H9 (cell line): ENCODE measurements around the gene WASF3. TPM values are rescaled to one million over a fixed set of nuclear protein-coding genes. Genes with fewer than 3 reads are reported as not detected.

Experiments used
- DNase-seq: peaks from one replicate; pipeline ENCODE4 v3.0.0-alpha.2; 2017
- H2AFZ ChIP-seq: one replicate; pipeline ENCODE4 v1.6.1; 2013; ENCODE audit warnings: mild to moderate bottlenecking, low read length, control low read depth, moderate library complexity
- H2AK5ac ChIP-seq: 2 replicates; pipeline ENCODE4 v1.6.1; 2013; ENCODE audit warnings: low read length, control low read depth, mixed read lengths; ENCODE audit not compliant: insufficient read length
- H2BK120ac ChIP-seq: one replicate; pipeline ENCODE4 v1.6.1; 2013; ENCODE audit warnings: low read depth, mild to moderate bottlenecking, low read length, control low read depth, inconsistent platforms; ENCODE audit not compliant: poor library complexity, severe bottlenecking
- H2BK12ac ChIP-seq: 2 replicates; pipeline ENCODE4 v1.6.1; 2013; ENCODE audit warnings: low read length, control low read depth, mixed read lengths, low read depth; ENCODE audit not compliant: insufficient read length
- H2BK15ac ChIP-seq: 2 replicates; pipeline ENCODE4 v1.6.1; 2013; ENCODE audit warnings: low read depth, low read length, control low read depth
- H2BK20ac ChIP-seq: one replicate; pipeline ENCODE4 v1.6.1; 2013; ENCODE audit warnings: low read depth, mild to moderate bottlenecking, low read length, control low read depth, inconsistent platforms; ENCODE audit not compliant: poor library complexity, severe bottlenecking
- H2BK5ac ChIP-seq: 2 replicates; pipeline ENCODE4 v1.6.1; 2013; ENCODE audit warnings: low read length, control low read depth, mixed read lengths; ENCODE audit not compliant: insufficient read length
- H3K14ac ChIP-seq: 2 replicates; pipeline ENCODE4 v1.6.1; 2013; ENCODE audit warnings: low read length, control low read depth; ENCODE audit not compliant: insufficient read depth
- H3K18ac ChIP-seq: 2 replicates; pipeline ENCODE4 v1.6.1; 2013; ENCODE audit warnings: low read depth, mild to moderate bottlenecking, mixed read lengths, low read length, control low read depth; ENCODE audit not compliant: insufficient read length
- H3K23ac ChIP-seq: 2 replicates; pipeline ENCODE4 v1.6.1; 2013; ENCODE audit warnings: low read length, control low read depth, mixed read lengths, low read depth; ENCODE audit not compliant: insufficient read length
- H3K23me2 ChIP-seq: 2 replicates; pipeline ENCODE4 v1.6.1; 2013; ENCODE audit warnings: low read depth, mild to moderate bottlenecking, mixed read lengths, low read length, control low read depth; ENCODE audit not compliant: insufficient read length, poor library complexity, severe bottlenecking
- H3K27ac ChIP-seq: 2 replicates; pipeline ENCODE4 v1.5.1; 2013; ENCODE audit warnings: low read length, control low read depth, mixed read lengths, low read depth; ENCODE audit not compliant: insufficient read length
- H3K27me3 ChIP-seq: 2 replicates; pipeline ENCODE4 v1.6.1; 2013; ENCODE audit warnings: low read length, control low read depth, inconsistent platforms; ENCODE audit not compliant: insufficient read depth
- H3K4ac ChIP-seq: 2 replicates; pipeline ENCODE4 v1.6.1; 2013; ENCODE audit warnings: low read depth, mild to moderate bottlenecking, control low read depth, inconsistent platforms, low read length, moderate library complexity
- H3K4me1 ChIP-seq: 2 replicates; pipeline ENCODE4 v1.6.1; 2013; ENCODE audit warnings: low read length, control low read depth, inconsistent platforms; ENCODE audit not compliant: insufficient read depth
- H3K4me2 ChIP-seq: 2 replicates; pipeline ENCODE4 v1.6.1; 2013; ENCODE audit warnings: low read length, control low read depth, mixed read lengths; ENCODE audit not compliant: insufficient read length, insufficient read depth
- H3K56ac ChIP-seq: 2 replicates; pipeline ENCODE4 v1.6.1; 2013; ENCODE audit warnings: low read depth, mild to moderate bottlenecking, mixed read lengths, low read length, control low read depth; ENCODE audit not compliant: insufficient read length
- H3K79me1 ChIP-seq: 2 replicates; pipeline ENCODE4 v1.6.1; 2013; ENCODE audit warnings: low read depth, mild to moderate bottlenecking, moderate library complexity, low read length, control low read depth, inconsistent platforms; ENCODE audit not compliant: insufficient read depth, poor library complexity, severe bottlenecking
- H3K79me2 ChIP-seq: 2 replicates; pipeline ENCODE4 v1.6.1; 2013; ENCODE audit warnings: low read length, control low read depth, inconsistent platforms; ENCODE audit not compliant: insufficient read depth
- H3K9ac ChIP-seq: 2 replicates; pipeline ENCODE4 v1.6.1; 2013; ENCODE audit warnings: low read length, control low read depth, mixed read lengths; ENCODE audit not compliant: insufficient read length; ENCODE audit errors: extremely low read depth
- H3K9me3 ChIP-seq: one replicate; pipeline ENCODE4 v1.6.1; 2013; ENCODE audit warnings: low read depth, low read length, inconsistent platforms; ENCODE audit not compliant: control insufficient read depth
- H3T11ph ChIP-seq: one replicate; pipeline ENCODE4 v1.6.1; 2013; ENCODE audit warnings: mild to moderate bottlenecking, low read length, control low read depth, inconsistent platforms
- H4K20me1 ChIP-seq: one replicate; pipeline ENCODE4 v1.6.1; 2013; ENCODE audit not compliant: control insufficient read depth, insufficient read length, insufficient read depth
- H4K5ac ChIP-seq: 2 replicates; pipeline ENCODE4 v1.6.1; 2013; ENCODE audit warnings: low read depth, mild to moderate bottlenecking, mixed read lengths, low read length, control low read depth; ENCODE audit not compliant: insufficient read length
- H4K8ac ChIP-seq: replicated peaks from 2 replicates; pipeline ENCODE4 v1.6.1; 2013; ENCODE audit warnings: low read length, control low read depth, mixed read lengths, low read depth; ENCODE audit not compliant: insufficient read length
- H4K91ac ChIP-seq: 2 replicates; pipeline ENCODE4 v1.6.1; 2013; ENCODE audit warnings: low read depth, mild to moderate bottlenecking, moderate library complexity, mixed read lengths, low read length, control low read depth; ENCODE audit not compliant: insufficient read length
- H3K27ac Mint-ChIP-seq, 3 experiments: 2 replicates in 2 of 3; 3 replicates in 1 of 3; pipeline ENCODE4 v1.8.0; 2020 to 2021; ENCODE audit warnings: mixed read lengths in 3 of 3, mild to moderate bottlenecking in 1 of 3, moderate library complexity in 1 of 3
- H3K27me3 Mint-ChIP-seq: 2 replicates; pipeline ENCODE4 v1.8.0; 2021; ENCODE audit warnings: low read depth, mild to moderate bottlenecking, moderate library complexity, mixed read lengths
- H3K36me3 Mint-ChIP-seq, 3 experiments: 2 replicates in 2 of 3; 3 replicates in 1 of 3; pipeline ENCODE4 v1.8.0; 2020 to 2021; ENCODE audit warnings: low read depth in 3 of 3, mixed read lengths in 3 of 3; ENCODE audit not compliant: insufficient read depth in 1 of 3
- H3K4me1 Mint-ChIP-seq, 2 experiments: 2 replicates each; pipeline ENCODE4 v1.8.0; 2020; ENCODE audit warnings: mixed read lengths in 2 of 2
- H3K4me3 Mint-ChIP-seq, 2 experiments: 2 replicates in 1 of 2; 3 replicates in 1 of 2; pipeline ENCODE4 v1.8.0; 2020 to 2021; ENCODE audit warnings: mild to moderate bottlenecking in 2 of 2, mixed read lengths in 2 of 2, moderate library complexity in 1 of 2
- H3K9me3 Mint-ChIP-seq, 2 experiments: 2 replicates in 1 of 2; 3 replicates in 1 of 2; pipeline ENCODE4 v1.8.0; 2020; ENCODE audit warnings: mild to moderate bottlenecking in 2 of 2, mixed read lengths in 2 of 2, moderate library complexity in 1 of 2
- CTCF ChIP-seq: fragments of 200-600 bp; sonication (generic); conservative IDR thresholded peaks from 3 replicates; pipeline ENCODE4 v1.8.0; 2021; ENCODE audit warnings: antibody characterized with exemption, mild to moderate bottlenecking
- WGBS: extraction: QIAGEN DNeasy Blood & Tissue Kit; methylation state at CpG from one replicate; pipeline ENCODE4 v1.1.7; 2013; ENCODE audit warnings: missing lambda C conversion rate, low lambda C conversion rate, mixed read lengths; ENCODE audit not compliant: insufficient read length; ENCODE audit errors: extremely low coverage; 5-methylcytosine and 5-hydroxymethylcytosine counted together
- total RNA-seq: library from RNA; stranded (reverse); gene quantifications from 2 replicates; pipeline ENCODE4 v1.2.1, GENCODE V29; 2021

The WASF3 gene
- total RNA-seq, 1 experiment from 2014 or later: 22.2 TPM

- Histone ChIP-seq H3T11ph (no peak overlapping the region), H4K8ac (no peak overlapping the region), H4K91ac (no peak overlapping the region), H2AFZ (no peak overlapping the region), H3K18ac (no peak overlapping the region), H3K27me3 (no peaks in the 10 kb centered on the region), H3K4me1 (no peaks in the 10 kb centered on the region; the same call in 1 of the 2 replicates), H2AK5ac (no peak overlapping the region), H2BK5ac (no peak overlapping the region), H3K4me2 (no peak overlapping the region), H2BK120ac (no peak overlapping the region), H3K9ac (no peak overlapping the region), H2BK20ac (no peak overlapping the region), H2BK12ac (no peak overlapping the region), H3K23me2 (no peaks in the 10 kb centered on the region), H3K79me1 (no peaks in the 10 kb centered on the region), H3K27ac (no peak overlapping the region), H3K79me2 (no peaks in the 10 kb centered on the region), H3K23ac (no peak overlapping the region), H2BK15ac (no peak overlapping the region), H4K20me1 (no peaks in the 10 kb centered on the region), H3K14ac (no peak overlapping the region), H3K9me3 (no peaks in the 10 kb centered on the region), H4K5ac (no peak overlapping the region), H3K4ac (no peak overlapping the region), H3K56ac (no peak overlapping the region)
- H3K27ac Mint-ChIP-seq: no peak overlapping the region
- H3K36me3 Mint-ChIP-seq: no peaks in the 10 kb centered on the region
- no peak for TF ChIP-seq CTCF
- no CpG with 5 or more reads among the region's 1 CpG for WGBS
- no peak for DNase-seq
- no peaks in the 10 kb centered on the region; a peak in 2 of 5 replicates for H3K9me3 Mint-ChIP-seq
- H3K4me3 Mint-ChIP-seq: no peak overlapping the region
- peaks cover 15 to 31% of the 10 kb centered on the region in 2 experiments for H3K4me1 Mint-ChIP-seq
- H3K27me3 Mint-ChIP-seq: no peaks in the 10 kb centered on the region; the same call in 1 of the 2 replicates
These were observed 29.0 kb upstream of the WASF3 start for GRCh38 chr13:26528527-26528926.
